Neural cell (in vitro differentiated cells): ENCODE measurements around the gene PRTFDC1. TPM values are rescaled to one million over a fixed set of nuclear protein-coding genes. Genes with fewer than 3 reads are reported as not detected.

Experiments
- H2AFZ ChIP-seq: fragments of 200-600, 300-800 bp; sonication (generic), shearing (Covaris generic); 2 replicates; pipeline ENCODE4 v1.6.0; 2014; ENCODE audit warnings: low read depth, mild to moderate bottlenecking, antibody characterized with exemption, low read length, moderate library complexity
- H3F3A ChIP-seq: fragments of 200-600 bp; shearing (Covaris generic); 2 replicates; pipeline ENCODE4 v1.6.1; 2016; ENCODE audit warnings: mild to moderate bottlenecking, moderate library complexity, mixed read lengths, antibody characterized with exemption, low read length; ENCODE audit not compliant: insufficient read depth, poor library complexity, severe bottlenecking
- H3K27ac ChIP-seq: fragments of 200-600, 300-800 bp; sonication (generic), shearing (Covaris generic); 2 replicates; pipeline ENCODE4 v1.5.1; 2014; ENCODE audit warnings: mild to moderate bottlenecking, low read length, moderate library complexity
- H3K27me3 ChIP-seq: fragments of 300-800, 200-600 bp; sonication (generic), shearing (Covaris generic); 2 replicates; pipeline ENCODE4 v1.6.0; 2014; ENCODE audit warnings: mild to moderate bottlenecking, low read depth, low read length, moderate library complexity; ENCODE audit not compliant: insufficient read depth
- H3K36me3 ChIP-seq: fragments of 300-800, 200-600 bp; sonication (generic), shearing (Covaris generic); 2 replicates; pipeline ENCODE4 v1.5.1; 2014; ENCODE audit warnings: mild to moderate bottlenecking, antibody characterized with exemption, low read length, moderate library complexity; ENCODE audit not compliant: insufficient read depth
- H3K4me2 ChIP-seq: fragments of 300-800, 200-600 bp; sonication (generic), shearing (Covaris generic); 2 replicates; pipeline ENCODE4 v1.6.0; 2014; ENCODE audit warnings: mild to moderate bottlenecking, low read length
- H3K4me3 ChIP-seq: fragments of 300-800, 200-600 bp; sonication (generic), shearing (Covaris generic); 2 replicates; pipeline ENCODE4 v1.5.1; 2014; ENCODE audit warnings: mild to moderate bottlenecking, low read length, moderate library complexity
- H3K79me2 ChIP-seq: fragments of 200-600 bp; shearing (Covaris generic); replicated peaks from 2 replicates; pipeline ENCODE4 v1.6.0; 2014; ENCODE audit warnings: mild to moderate bottlenecking, low read length, moderate library complexity; ENCODE audit not compliant: insufficient read depth
- H3K9ac ChIP-seq: fragments of 300-800, 200-600 bp; sonication (generic), shearing (Covaris generic); 2 replicates; pipeline ENCODE4 v1.6.1; 2016; ENCODE audit warnings: mild to moderate bottlenecking, low read length, mixed read lengths
- H3K9me2 ChIP-seq: fragments of 200-600 bp; shearing (Covaris generic); 2 replicates; pipeline ENCODE4 v1.6.1; 2016; ENCODE audit warnings: mild to moderate bottlenecking, low read length, mixed read lengths; ENCODE audit not compliant: insufficient read depth
- H3K9me3 ChIP-seq: fragments of 200-600, 300-800 bp; sonication (generic), shearing (Covaris generic); 2 replicates; pipeline ENCODE4 v1.6.1; 2016; ENCODE audit warnings: mild to moderate bottlenecking, mixed run types, low read length, moderate library complexity, mixed read lengths
- H4K20me1 ChIP-seq: fragments of 200-600 bp; shearing (Covaris generic); 2 replicates; pipeline ENCODE4 v1.6.1; 2016; ENCODE audit warnings: mild to moderate bottlenecking, mixed run types; ENCODE audit not compliant: insufficient read depth
- EP300 ChIP-seq: fragments of 450-650 bp; conservative IDR thresholded peaks from 2 replicates; pipeline ENCODE4 v1.6.1; 2014; ENCODE audit warnings: antibody characterized with exemption, mild to moderate bottlenecking, moderate library complexity; ENCODE audit not compliant: poor library complexity, severe bottlenecking
- EZH2 ChIP-seq: fragments of 200-600, 300-800 bp; shearing (Covaris generic), sonication (generic); IDR thresholded peaks from 2 replicates; pipeline ENCODE4 v1.6.1; 2014; ENCODE audit warnings: antibody characterized with exemption, low read length, borderline replicate concordance, mild to moderate bottlenecking; ENCODE audit not compliant: insufficient read depth, poor library complexity, severe bottlenecking
- MXI1 ChIP-seq: fragments of 450-650 bp; conservative IDR thresholded peaks from 2 replicates; pipeline ENCODE4 v1.6.1; 2014; ENCODE audit warnings: antibody characterized with exemption, mild to moderate bottlenecking; ENCODE audit not compliant: poor library complexity, severe bottlenecking
- POLR2AphosphoS5 ChIP-seq: IDR thresholded peaks from 2 replicates; pipeline ENCODE4 v1.6.1; 2012
- RAD21 ChIP-seq: fragments of 450-650 bp; conservative IDR thresholded peaks from 2 replicates; pipeline ENCODE4 v1.6.1; 2014; ENCODE audit warnings: antibody characterized with exemption, mild to moderate bottlenecking, moderate library complexity
- SMC3 ChIP-seq: fragments of 450-650 bp; conservative IDR thresholded peaks from 2 replicates; pipeline ENCODE4 v1.6.1; 2014; ENCODE audit warnings: antibody characterized with exemption, mild to moderate bottlenecking, moderate library complexity; ENCODE audit not compliant: poor library complexity
- TAF1 ChIP-seq: IDR thresholded peaks from 2 replicates; pipeline ENCODE4 v1.6.1; 2012; ENCODE audit warnings: low read depth
- polyA plus RNA-seq: library from polyadenylated mRNA; depleted of rRNA; stranded (reverse); fragments of >200 nt; gene quantifications from 2 replicates; pipeline ENCODE4 v1.2.3, GENCODE V29; 2014
- TF ChIP-seq, protein P1 (sequence below): IDR thresholded peaks from 2 replicates; pipeline ENCODE4 v1.6.1; 2012; ENCODE audit warnings: borderline replicate concordance
- TF ChIP-seq, protein P2 (sequence below): fragments of 450-650 bp; IDR thresholded peaks from 2 replicates; pipeline ENCODE4 v1.5.1; 2014; ENCODE audit warnings: antibody characterized with exemption, mild to moderate bottlenecking, moderate library complexity; ENCODE audit not compliant: poor library complexity, severe bottlenecking

The PRTFDC1 gene
- polyA plus RNA-seq, 1 donor from 2014 or later = 3.4 TPM

- Histone ChIP-seq H4K20me1 (no peaks in the 10 kb centered on the region), H3F3A (no peaks in the 10 kb centered on the region), H3K36me3 (no peaks in the 10 kb centered on the region), H3K4me2 (no peak overlapping the region), H2AFZ (no peak overlapping the region), H3K9me2 (no peaks in the 10 kb centered on the region), H3K27me3 (no peaks in the 10 kb centered on the region), H3K9me3 (no peaks in the 10 kb centered on the region), H3K27ac (no peak overlapping the region), H3K9ac (no peak overlapping the region), H3K4me3 (no peak overlapping the region), H3K79me2 (no peaks in the 10 kb centered on the region)
- TF ChIP-seq, protein P1, sequence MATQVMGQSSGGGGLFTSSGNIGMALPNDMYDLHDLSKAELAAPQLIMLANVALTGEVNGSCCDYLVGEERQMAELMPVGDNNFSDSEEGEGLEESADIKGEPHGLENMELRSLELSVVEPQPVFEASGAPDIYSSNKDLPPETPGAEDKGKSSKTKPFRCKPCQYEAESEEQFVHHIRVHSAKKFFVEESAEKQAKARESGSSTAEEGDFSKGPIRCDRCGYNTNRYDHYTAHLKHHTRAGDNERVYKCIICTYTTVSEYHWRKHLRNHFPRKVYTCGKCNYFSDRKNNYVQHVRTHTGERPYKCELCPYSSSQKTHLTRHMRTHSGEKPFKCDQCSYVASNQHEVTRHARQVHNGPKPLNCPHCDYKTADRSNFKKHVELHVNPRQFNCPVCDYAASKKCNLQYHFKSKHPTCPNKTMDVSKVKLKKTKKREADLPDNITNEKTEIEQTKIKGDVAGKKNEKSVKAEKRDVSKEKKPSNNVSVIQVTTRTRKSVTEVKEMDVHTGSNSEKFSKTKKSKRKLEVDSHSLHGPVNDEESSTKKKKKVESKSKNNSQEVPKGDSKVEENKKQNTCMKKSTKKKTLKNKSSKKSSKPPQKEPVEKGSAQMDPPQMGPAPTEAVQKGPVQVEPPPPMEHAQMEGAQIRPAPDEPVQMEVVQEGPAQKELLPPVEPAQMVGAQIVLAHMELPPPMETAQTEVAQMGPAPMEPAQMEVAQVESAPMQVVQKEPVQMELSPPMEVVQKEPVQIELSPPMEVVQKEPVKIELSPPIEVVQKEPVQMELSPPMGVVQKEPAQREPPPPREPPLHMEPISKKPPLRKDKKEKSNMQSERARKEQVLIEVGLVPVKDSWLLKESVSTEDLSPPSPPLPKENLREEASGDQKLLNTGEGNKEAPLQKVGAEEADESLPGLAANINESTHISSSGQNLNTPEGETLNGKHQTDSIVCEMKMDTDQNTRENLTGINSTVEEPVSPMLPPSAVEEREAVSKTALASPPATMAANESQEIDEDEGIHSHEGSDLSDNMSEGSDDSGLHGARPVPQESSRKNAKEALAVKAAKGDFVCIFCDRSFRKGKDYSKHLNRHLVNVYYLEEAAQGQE = no peak
- TF ChIP-seq TAF1 (no peak), RAD21 (no peak), MXI1 (no peak), SMC3 (no peak), POLR2AphosphoS5 (no peak), EZH2 (no peak), EP300 (no peak)
- TF ChIP-seq, protein P2, sequence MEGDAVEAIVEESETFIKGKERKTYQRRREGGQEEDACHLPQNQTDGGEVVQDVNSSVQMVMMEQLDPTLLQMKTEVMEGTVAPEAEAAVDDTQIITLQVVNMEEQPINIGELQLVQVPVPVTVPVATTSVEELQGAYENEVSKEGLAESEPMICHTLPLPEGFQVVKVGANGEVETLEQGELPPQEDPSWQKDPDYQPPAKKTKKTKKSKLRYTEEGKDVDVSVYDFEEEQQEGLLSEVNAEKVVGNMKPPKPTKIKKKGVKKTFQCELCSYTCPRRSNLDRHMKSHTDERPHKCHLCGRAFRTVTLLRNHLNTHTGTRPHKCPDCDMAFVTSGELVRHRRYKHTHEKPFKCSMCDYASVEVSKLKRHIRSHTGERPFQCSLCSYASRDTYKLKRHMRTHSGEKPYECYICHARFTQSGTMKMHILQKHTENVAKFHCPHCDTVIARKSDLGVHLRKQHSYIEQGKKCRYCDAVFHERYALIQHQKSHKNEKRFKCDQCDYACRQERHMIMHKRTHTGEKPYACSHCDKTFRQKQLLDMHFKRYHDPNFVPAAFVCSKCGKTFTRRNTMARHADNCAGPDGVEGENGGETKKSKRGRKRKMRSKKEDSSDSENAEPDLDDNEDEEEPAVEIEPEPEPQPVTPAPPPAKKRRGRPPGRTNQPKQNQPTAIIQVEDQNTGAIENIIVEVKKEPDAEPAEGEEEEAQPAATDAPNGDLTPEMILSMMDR = no peak
These were observed 146.1 kb downstream of the PRTFDC1 start for GRCh38 chr10:24806262-24806661.

DNA sequence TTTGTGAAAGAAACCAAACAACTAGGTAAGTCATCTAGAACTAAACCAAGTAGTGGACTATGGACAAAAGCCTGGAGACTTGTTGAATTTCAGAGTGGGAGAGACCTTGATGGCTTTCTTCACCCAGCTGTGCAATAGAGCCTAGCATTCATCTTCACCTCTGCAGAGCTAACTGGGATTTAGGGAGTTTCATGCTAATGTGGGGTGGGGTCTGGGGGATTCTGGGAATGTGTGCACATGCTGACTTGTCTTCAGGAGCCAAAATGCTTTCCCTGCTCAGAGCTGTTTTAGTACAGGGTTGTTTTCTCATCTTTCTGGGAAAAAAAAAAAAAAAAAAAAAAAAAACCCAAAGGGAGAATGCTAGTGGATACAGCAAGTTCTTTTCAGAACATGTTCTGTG, 147.4 kb downstream of the PRTFDC1 start:
- no peak for TF ChIP-seq MXI1
- no peak for TF ChIP-seq TAF1
- TF ChIP-seq POLR2AphosphoS5 = no peak
- TF ChIP-seq, protein P1 = no peak
- TF ChIP-seq RAD21 = no peak
- no peak for TF ChIP-seq SMC3
- no peak for TF ChIP-seq EP300
- TF ChIP-seq, protein P2 = no peak
- TF ChIP-seq EZH2 = no peak
- no peaks in the 10 kb centered on the region for H3K36me3 ChIP-seq
- no peak overlapping the region for H3K4me3 ChIP-seq
- H3K9ac ChIP-seq = no peak overlapping the region
- no peaks in the 10 kb centered on the region for H3F3A ChIP-seq
- H3K79me2 ChIP-seq = no peaks in the 10 kb centered on the region
- no peak overlapping the region for H3K4me2 ChIP-seq
- no peaks in the 10 kb centered on the region for H3K27me3 ChIP-seq
- H2AFZ ChIP-seq = no peak overlapping the region
- no peak overlapping the region for H3K27ac ChIP-seq
- H3K9me2 ChIP-seq = no peaks in the 10 kb centered on the region
- H4K20me1 ChIP-seq = no peaks in the 10 kb centered on the region
- H3K9me3 ChIP-seq = no peaks in the 10 kb centered on the region
